Left forelimb (tissue), 1 donor: ENCODE results near the gene RIPOR2.
"Not testable (repeated sequence)": the region's sequence is repeated elsewhere in the genome, so short reads cannot be mapped to it uniquely, and the experiment has no call there.

Experiments used
- DNase-seq: peaks from one replicate; pipeline ENCODE4 v3.0.0-alpha.2; 2018; ENCODE audit warnings: low spot score

RIPOR2 gene

DNA sequence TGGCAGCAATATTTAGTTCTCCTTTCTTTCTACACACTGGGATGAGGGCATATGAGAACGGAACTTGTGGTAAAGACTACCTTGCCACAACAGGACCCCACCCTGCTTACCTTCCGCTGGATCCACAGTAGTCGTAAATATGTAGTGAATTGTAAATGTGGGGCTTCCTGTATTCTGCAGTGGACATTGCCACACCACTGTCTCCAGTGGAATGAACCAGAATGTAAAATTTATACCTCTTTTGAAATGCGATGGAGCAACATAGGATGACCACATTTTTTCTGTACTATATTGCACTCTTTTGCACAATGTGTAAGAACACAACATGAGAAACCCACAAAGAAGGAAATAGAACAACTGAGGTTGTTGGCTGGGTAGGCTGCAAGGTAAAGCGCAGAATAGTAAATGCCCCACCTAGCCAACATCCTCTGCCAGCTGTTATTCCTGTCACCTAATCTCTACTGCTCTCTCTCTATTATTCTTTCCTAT is 16.1 kb upstream of the RIPOR2 start:
- no peak for DNase-seq

DNA sequence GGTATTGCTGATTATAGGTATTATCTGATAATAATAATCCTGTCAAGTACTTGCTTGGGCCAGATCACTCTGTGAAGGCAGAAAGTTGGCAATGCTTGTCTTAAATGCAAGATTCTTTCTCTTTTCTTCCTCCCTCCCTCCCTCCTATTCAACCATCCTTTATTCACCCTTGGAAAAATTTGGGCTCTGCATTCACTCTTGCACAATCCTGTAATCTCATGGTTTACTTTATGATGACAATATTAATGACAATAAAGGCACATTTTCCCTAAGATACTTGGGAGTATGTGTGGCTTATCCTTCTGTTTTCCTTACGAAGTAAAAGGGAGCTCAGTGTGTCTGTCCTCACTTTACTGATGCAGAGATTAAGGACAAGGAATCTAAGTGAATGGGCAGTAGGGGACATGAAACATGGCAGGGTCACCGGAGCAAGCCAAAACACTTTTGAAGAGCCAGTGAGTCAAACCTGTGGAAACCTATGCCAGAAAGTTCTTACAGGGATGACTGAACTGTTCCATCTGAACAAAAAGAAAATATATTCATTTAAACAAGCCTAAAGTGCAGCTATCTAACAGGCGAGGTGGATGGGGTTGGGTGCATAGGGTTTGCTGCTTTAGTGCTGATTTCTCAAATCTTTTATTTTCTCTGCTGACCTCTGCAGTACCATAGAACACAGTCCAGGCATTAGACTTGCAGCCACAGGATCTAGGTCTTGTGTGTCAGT is 14.6 kb upstream of the RIPOR2 start:
- DNase-seq: no peak

DNA sequence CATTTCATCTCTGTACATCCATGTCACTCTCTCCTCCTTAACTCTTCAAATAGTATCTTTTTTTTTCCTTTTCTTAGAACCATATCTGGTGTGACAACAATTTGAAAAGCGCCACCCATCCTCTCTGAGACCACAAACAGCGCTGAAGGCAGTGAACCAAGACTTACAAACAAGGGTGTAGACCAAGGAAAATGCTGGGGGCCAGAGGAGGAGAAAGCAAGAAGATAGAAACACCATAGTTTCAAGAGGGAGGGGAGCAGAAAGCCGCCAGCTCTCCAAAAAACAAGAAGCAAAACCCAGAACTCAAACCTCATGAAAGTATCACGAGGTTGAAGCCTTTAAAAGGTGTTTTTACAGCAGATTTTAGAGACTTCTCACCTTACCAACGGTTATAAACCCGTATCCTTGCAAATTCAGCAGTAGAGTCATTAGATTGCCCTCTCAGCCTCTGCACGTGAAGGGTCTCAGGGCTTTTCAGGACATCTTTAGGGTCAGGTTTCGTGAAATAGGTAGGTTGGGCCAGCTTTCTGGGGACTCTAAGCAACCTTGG is 13.3 kb upstream of the RIPOR2 start:
- DNase-seq: no peak

GRCh38 chr6:24948261-24948660 is 12.5 kb upstream of the RIPOR2 start:
- DNase-seq: not testable (repeated sequence)

DNA sequence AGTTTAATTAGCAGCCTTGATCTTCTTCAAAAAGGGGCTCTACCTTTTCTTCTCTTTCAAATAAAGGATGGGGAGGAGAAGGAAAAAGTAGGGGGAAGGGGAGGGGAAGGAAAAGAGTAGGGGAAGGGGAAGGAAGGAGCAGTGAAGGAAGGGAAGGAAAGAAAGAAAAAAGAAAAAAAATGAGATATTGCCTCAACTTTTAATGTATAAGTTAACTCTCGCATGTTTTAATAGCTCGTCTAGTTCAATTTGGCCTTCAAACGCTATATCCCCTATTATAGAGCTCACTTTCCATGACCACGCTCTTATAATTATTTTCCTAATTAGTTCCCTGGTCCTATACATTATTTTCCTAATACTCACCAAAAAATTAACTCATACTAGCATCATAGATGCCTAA is 11.9 kb upstream of the RIPOR2 start:
- DNase-seq: no peak

- no peak for DNase-seq
Observed at GRCh38 chr6:24945054-24945453, 9.3 kb upstream of the RIPOR2 start.

GRCh38 chr6:24943774-24944173 is 8.0 kb upstream of the RIPOR2 start:
- no peak for DNase-seq

DNA sequence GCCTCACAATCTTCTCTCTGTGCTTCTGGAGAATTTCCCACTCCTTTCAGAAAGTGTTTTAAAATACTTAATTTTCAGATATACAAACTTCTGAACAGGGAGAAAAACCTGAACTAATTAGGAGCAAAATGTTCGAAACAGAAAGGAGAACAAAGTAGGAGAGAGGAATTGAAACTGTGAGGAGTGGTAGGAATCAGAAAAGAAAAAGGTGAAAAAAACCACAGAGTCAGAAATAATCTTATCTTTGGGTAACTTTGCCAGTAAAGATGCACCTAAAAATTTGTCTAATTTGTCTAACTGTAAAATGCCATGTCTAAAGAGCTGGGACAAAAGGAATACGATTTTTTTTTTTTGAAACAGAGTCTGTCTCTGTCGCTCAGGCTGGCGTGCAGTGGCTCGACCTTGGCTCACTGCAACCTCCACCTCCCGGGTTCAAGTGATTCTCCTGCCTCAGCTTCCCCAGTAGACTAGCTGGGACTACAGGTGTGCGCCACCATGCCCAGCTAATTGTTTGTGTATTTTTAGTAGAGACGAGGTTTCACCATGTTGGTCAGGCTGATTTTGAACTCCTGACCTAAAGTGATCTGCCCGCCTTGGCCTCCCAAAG is 4.7 kb upstream of the RIPOR2 start:
- DNase-seq: no peak

GRCh38 chr6:24936641-24937317 is 1.0 kb upstream of the RIPOR2 start:
- DNase-seq: no peak

DNA sequence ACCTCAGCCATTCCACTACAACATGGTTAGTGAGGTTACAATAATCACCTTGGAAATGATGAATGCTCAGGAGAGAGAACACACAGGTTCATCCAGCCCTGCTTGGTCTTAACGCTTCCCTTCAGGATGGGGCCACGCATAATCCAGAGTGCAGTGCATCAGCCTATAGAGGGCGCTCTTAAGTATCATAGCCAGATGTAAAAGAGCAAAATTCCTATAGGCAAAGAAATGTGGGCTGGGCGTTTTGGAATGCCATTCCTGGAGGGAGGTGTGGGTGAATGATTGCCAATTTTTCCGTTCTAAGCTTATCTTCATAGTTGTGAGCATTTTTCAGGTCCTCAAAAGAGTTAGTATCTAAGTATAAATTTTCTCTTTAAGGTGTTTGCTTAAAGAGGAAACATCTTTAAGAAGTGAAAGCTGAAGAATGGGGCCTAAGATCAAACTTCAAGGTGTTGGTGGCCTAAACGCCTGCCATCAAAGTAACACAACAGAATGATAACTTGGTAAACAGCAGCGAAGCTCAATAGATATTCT is 1.8 kb downstream of the RIPOR2 start:
- no peak for DNase-seq

DNA sequence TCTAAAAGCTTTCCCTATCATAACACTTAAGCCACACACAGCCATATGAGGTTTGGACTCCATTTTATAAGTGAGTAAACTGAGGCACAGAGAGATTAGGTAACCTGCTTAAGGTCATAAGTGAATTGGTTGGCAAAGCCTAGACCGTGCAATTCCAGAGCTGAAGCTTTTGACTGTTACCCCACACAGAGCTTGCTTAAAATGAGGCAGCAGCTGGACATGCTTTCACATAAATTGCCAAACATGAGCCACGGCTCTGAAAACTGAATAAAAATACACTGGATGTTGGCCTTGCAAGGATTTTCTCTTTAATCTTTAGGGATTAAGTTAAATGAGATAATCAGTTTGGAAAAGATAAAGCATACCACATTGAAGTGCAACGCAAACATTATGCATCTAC is 2.5 kb downstream of the RIPOR2 start:
- no peak for DNase-seq

DNA sequence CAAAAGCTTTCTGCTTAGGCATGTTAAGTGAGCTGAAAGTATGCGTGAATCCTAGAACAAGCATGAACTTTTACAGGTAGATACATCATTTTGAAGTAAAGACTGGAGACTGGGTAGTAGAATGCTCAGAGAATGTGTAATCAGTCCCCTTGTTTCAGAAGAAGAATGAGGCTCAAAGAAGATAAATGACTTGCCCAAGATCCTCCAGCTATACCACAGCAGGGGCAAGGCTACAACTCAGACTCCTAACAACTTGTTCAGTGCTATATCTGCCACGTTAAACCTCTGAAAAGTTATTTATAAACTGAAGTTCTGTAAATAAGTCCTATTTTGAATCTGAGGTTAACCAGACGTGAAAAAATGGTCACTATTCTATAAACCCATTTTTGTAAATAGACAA is 2.9 kb downstream of the RIPOR2 start:
- no peak for DNase-seq

DNA sequence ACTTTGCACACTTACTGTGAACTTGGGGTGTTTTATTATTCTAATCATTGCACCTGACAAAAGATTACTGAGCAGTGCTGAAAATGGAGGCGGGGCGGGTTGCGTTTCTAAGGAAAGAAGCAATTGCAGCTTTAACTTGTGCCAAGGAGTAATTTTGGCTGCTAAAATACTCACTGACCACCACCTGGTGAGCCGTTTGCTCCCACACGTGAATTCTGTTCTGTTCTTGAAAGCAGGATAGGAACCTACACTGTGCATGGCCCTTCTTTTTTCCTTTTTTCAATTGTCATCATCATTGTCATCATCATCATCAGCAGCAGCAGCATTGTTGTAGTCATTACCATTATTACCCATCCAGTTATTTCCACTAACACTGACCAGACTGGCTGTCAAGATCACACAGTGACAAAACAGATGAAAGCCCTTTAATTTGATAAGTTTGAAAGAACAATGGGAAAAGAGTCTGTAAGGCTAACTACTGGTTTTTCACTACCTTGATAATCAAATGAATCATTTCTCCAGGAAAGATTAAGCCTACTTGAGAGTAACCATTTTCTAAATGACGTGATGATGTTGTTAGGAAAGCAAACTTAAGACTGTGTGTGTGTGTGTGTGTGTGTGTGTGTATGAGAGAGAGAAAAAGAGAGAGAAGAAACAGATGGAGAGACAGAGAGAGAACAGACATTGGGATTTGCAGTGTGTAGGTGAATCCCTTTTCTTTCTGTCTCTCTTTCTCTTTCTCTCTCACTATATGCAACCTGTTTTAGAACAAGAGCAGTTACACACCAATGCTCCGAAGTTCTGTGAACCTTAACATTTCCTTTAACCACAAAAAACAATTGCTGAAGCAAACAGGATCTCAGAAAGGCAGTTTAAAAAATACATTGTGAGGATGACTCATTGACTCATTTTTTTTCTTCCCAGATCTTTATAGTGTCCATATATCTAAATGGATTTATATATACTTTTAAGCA is 3.8 kb downstream of the RIPOR2 start:
- no peak for DNase-seq

- DNase-seq: no peak
Observed at GRCh38 chr6:24931296-24931695, 4.5 kb downstream of the RIPOR2 start.

GRCh38 chr6:24930431-24930871 is 5.3 kb downstream of the RIPOR2 start:
- DNase-seq: no peak

- DNase-seq: no peak
Observed at GRCh38 chr6:24929242-24929641, 6.5 kb downstream of the RIPOR2 start.

GRCh38 chr6:24927985-24928745 is 7.6 kb downstream of the RIPOR2 start:
- no peak for DNase-seq

- DNase-seq: no peak
Observed at GRCh38 chr6:24927277-24927955, 8.3 kb downstream of the RIPOR2 start.

DNA sequence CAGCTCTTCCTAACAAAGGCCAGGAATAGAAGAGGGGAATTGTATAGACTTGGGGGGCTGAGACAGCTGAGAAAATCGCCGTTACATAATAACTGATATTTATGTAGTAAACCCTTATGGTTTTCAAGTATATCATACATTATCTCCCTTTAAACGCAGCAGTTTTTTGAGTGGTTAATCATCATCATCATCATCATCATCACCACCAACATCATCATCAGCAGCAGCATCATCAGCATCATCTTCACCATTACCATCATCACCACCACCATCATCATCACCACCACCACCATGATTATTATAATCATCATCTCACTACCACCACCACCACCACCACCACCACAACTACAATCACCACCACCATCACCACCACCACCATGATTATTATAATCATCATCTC is 9.1 kb downstream of the RIPOR2 start:
- not testable (repeated sequence) for DNase-seq

- no peak for DNase-seq
Observed at GRCh38 chr6:24926192-24926591, 9.6 kb downstream of the RIPOR2 start.
